HG02852 (cell line): ENCODE data around the gene RXRA.

Experiments used
- ATAC-seq: cut with Tn5 transposase; IDR thresholded peaks from one replicate; pipeline ENCODE4 v1.9.1; 2021; ENCODE audit warnings: mild to moderate bottlenecking, moderate library complexity; ENCODE audit not compliant: unreplicated experiment

RXRA gene

DNA sequence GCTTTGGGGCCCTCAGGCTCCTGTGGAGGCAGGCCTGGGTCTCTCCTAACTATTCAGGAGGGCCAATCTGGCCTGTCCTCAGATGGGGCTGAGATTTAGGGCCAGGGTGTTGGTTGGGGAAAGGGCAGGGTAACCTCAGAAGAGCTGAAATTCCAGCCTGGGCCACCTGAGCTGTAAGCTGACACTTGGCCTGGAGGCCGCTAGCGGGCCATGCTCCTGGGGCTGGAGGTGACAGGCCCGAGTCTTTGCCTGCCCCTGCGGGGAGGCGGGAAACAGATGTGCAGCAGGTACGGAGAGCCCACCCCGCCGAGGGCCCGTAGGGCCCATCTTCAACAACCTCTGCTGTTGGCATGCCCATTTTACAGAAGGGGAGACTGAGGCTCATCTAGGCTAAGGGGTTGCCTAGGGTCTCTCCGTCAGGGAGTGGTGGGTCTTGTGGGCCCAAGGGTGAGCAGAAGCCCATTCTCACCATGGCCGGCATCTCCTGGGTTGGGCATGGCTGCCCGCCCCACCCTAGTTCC lies 69.5 kb downstream of the RXRA start:
- no peak for ATAC-seq

DNA sequence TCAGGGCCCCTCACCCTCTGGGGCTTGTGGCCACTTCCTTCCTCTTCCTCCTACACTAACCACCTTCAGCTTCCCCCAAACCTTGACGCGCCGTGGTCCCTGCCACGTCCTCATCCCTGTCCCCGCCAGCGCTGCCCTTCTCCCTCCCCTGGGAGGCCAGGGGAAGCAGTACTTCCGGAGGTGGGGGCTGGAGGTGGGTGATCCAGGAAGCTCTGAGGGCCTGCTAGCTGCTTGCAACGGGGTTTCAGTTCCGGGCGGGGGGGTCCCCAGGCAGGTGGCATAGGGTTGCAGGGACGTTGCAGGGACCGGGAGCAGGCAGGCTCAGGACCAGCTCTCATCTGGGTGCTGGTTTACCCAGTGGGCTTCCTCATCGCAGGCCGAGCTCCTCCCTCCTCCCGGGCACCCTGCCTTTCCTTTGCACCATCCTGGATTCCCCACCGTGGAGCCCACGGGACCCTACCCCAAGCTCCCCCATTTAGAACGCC lies 70.0 kb downstream of the RXRA start:
- ATAC-seq = no peak

DNA sequence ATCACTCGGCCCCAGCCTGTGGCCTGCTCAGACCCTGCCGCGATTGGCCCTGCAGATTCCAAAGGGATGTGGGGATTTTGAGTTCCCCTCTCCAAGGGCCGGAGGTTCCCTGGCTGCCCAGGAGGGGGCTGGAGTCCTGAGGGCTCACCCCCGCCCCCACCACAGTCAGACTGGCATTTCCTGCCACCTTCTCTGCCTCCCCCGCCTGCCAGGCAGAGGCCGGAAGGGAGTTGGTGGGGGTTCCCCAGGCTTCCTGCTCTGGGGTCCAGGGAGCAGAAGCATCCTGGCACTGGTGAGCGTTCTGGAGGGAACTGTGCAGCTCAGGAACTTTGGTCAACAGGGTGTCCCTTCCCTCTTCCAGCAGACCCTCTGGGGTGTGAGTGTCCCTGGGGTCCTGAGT lies 70.6 kb downstream of the RXRA start:
- ATAC-seq = no peak

DNA sequence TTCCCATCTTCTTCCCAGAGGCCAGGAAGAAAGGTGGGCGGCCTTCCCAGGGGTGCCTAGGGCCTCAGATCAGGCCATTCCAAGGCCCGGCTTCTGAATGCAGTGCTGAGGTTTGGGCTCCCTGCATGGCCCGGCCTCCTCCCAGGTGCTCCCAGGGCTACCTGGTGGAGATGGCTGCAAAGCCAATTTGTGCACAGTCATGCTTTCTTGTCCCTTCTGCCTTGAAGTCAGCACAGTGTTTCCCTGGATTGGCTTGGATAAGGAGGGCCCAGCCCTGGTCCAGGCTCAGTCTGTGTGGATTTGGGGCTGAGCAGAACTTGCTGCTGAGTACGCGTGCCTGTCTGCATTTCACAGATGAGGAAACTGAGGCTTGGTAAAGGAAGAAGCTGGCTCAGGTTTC lies 72.5 kb downstream of the RXRA start:
- ATAC-seq = no peak

DNA sequence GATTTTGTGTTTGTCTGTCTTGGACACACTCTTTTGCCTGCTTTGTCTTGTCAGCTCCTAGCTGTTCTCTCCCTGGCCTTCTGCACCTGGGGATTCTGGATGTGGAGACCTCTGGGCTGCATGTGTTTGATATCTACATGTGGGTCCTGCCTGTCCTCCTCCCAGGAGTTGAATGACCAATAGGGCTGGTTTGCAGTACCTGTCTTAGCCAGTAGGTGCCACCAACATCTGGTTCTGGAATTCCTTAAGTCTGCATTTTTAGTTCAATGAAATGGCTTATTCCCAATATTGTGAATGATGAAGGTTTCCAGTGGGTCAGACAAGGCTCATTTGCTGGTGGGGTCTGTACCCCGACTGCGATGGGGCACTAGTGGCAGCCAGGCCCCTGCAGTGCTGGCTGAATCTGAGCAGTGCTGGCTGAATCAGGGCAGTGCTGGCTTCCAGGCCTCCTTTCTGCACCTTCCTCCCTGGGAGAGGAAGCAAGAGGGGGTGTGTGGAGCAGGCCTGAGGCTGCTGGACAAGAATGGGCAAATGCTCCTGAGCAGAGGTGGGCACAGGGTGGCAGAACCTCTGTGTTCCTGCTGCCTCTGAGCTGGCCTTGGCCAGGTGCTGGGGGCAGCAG lies 73.3 kb downstream of the RXRA start:
- no peak for ATAC-seq

DNA sequence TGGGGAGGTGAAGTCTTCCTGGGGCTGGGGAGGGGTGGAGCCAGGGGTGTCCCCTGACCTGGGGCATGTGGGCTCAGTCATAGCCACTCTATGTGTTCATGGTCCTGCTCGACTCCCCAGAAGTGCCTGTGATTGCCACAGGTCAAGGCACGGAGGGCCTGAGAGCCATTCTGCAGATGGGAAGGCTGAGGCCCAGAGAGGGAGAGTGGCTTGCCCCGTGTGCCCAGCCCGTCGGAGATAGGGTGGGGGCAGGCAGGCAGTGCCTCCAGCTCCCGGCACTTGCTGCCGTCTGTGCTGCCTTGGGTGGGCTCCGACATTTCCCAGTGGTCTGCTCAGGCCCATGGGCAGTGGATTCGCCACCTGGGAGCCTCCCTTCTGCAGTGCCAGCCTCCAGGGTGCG lies 74.0 kb downstream of the RXRA start:
- ATAC-seq = no peak

DNA sequence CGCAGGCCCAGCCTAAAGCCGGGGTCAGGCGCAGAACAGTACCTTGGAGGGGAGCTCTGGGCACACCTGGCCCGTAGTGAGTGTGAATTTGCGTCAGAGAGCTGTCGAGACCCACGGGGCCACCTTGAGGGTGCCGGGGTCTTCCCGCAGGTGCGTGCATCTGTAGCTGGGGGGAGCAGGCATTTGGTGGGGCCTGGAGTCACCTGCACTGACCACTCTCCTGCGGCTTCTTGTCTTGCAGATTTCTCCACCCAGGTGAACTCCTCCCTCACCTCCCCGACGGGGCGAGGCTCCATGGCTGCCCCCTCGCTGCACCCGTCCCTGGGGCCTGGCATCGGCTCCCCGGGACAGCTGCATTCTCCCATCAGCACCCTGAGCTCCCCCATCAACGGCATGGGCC lies 75.1 kb downstream of the RXRA start:
- no peak for ATAC-seq

DNA sequence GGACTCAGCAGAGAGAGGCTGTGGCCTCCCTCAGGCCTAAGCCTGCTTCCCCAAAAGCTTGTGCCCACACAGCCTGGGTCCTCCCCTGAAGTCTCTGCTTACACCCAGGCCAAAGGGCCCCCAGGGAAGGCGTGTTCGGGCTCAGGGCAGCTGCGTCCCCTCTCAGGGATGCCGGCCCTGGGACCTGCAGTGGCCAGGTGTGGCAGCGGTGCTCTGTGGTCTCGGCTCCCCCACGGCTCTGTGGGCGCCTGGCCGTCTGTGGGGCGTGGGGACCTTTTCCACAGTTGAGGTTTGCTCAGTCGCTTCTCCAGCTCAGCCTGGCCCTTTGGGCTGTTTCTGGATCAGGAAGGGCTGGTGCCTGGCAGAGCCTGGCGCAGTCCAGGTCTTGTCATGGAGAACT lies 75.9 kb downstream of the RXRA start:
- no peak for ATAC-seq

DNA sequence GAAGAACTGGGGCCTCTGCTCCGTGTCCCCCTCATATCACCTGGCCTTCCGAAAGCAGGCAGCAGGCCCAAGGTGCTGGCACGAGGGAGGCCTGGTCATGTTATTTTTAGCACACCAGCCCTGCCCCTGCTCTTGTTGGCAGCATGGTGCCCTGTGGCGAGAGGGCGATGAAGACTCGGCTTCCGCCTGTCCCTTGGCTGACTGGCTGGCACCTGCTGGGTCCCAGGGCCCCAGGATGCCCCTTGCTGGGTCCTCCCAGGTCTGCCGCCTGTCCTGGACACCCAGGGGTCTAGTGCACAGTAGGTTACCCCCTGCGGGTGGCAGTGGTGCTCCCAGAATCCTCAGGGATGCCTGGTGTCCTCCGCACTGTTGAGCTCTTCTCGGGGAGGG lies 77.0 kb downstream of the RXRA start:
- ATAC-seq = no peak

DNA sequence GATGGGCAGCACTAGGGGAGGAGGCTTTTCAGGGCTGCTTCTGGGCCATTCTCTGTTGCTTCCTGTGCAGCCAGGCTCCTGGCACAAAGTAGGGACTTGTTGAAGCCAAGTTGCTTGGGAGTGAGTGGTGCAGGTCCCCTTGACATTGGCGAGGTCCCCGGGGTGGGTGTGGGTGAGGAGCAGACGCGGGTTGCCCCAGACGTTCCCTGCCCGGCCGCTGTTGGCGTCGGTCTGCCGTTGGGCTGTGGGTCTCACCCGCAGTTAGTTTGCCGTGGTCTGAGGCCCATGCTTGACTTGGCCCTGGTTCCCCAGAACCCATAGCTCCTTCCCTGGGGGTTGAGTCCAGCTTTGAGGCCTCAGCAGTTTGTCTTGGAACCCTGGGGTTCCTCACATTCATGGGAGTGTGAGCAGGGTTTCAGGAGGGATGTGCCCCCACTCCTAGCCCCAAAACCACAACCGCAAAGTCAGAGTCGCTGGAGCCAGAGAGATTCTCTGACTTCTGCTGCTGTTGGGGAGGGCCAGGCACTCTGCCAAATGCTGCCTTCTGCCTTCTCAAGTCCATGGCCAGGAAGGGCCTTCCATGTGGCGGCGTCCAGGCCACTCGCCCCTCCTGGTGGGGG lies 77.5 kb downstream of the RXRA start:
- ATAC-seq = no peak

DNA sequence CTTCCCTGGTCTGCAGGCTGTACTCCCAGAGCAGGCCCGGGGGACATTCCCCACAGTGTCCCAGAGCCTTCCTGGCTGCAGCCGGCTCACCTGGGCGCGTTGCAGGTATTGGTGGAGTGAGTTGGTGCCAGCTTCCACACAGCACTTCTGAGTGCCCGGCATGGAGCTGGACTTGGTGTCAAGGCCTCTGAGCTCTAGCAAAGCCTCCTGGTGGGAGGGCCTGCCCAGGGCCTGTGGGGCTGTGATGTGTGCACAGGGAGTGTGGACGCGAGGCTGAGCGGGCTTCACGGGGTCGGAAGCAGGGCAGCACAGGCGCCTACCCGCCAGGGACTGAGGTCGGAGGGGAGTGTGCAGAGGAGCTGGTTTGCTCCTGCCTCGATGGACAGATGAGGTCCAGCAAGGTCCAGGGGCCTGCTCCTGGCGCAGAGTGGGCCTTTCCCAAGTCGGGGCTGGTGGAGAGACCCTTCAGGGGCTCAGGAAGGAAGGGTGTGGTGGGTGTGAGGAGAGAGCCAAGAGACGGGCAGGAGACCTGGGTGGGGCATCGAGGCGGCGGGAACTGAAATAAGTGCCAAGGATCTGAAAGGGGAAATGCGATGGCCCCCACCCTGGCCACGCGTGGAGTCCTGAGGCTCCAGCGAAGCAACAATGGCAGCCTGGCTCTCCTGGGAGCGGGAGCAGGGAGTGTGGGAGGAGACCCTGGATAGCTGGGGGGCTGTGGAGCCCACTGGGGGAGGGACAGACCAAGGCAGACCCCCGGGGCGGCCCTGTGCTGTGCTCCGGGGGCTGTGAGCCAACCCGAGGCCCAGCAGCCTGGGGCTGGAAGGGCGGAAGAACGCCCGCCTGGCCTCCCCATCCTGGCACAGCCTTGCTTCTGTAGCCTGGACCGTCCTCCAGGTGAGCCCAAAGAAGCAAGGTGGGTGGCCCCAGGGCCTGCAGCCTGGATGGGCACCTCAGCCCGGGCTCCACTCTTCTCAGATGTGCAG lies 78.4 kb downstream of the RXRA start:
- no peak for ATAC-seq

DNA sequence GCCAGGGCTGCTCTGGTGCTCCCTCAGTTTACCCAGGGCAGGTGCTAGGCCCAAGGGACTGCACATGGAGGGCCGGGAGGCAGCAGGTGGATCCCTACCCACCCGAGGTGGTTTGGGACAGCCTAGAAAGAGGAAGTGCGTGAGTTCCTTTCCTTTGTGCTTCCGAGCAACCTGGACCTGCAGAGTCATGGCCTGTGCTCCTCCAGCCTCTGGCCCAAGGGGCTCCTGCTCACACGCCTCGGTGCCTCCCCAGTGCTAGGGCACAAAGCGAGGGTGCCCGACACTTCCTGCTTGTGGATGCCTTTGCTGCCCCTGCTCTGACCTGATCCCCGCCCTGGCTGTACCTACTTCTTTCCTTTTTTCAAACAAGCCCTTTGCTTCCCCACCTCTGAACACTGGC lies 79.3 kb downstream of the RXRA start:
- no peak for ATAC-seq

DNA sequence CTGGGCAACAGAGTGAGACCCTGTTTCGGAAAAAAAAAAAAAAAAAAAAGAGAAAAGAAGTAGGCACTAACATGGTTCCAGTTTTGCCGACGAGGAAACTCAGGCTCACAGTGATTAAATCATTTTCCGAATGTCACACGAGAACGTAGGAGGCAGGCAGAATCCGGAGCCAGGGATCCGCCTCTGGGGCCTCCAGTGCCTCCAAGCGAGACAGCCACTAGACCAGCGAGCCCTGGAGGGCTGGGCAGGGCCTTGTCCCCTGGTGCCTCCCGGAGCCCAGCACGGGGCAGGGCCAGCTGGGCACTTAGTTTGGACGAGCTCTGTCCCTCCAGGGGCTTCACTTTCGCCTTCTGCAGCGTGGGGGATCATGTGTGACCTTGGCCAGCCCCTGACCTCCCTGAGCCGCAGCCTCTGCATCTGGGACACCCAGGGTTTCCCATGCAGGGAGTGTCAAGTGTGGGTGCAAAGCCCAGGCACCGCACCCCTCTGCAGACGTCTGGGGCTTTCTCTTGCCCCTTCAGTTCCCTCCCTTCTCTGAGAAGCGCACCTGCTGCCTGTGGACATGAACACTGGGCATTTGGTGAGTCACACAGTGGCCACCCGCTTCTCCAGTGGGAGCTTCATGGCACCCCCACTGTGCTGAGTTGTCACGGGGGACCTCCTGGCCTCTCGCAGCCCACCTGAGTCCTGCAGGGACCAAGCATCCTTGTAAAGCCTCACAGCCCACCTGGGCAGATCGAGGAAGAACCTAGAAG lies 80.3 kb downstream of the RXRA start:
- no peak for ATAC-seq

DNA sequence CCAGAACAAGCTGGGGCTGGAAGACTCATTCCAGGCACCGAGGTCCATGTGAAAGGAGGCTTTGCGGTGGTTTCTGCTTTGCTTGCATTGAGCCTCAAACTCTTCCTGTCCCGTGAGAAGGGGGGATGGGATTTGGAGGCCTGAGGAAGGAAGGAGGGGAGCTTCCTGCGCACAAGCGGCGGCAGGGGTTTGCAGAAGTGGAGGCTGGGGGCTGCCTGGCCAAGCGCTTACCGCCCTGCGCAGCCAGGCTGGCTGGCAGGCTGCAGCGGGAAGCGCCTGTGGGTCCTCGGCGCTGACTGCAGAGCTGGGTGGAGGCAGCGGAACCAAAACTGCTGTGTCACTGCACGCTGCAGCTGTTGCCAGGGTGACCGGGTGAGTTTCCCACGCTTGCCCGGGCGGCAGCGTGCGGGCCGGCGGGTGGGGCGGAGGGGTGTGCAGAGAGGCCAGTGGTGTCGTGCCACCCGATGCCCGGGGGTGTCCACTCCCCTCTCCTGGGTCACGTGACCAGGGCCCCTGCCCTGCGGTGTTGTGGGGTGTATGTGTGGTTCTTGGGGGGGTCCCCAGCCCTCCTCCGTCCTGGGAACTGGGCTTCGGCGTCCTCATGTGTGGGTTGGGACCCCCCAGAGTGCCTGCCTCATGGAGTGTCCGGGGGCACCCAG lies 81.0 kb downstream of the RXRA start:
- peak; percentile 68 for ATAC-seq

DNA sequence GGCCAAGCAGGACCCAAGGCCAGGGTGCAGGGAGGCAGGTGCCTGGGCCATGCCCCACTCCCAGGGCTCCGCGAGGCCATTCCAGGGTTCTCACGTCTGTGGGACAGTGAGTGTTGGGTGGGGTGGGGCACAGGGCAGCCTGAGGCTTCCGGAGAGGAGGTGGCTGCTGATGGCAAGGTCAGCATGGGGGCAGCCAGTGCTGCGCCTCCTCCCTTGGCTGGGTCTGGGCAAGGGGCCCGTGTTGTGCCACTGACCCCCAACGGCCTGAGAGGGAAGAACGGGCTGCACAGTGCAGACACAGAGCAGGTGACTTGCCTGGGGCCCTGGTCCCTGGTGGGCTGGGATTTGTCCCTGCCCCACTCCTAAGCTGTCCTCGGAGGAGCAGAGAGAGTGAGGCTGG lies 82.1 kb downstream of the RXRA start:
- ATAC-seq = no peak

DNA sequence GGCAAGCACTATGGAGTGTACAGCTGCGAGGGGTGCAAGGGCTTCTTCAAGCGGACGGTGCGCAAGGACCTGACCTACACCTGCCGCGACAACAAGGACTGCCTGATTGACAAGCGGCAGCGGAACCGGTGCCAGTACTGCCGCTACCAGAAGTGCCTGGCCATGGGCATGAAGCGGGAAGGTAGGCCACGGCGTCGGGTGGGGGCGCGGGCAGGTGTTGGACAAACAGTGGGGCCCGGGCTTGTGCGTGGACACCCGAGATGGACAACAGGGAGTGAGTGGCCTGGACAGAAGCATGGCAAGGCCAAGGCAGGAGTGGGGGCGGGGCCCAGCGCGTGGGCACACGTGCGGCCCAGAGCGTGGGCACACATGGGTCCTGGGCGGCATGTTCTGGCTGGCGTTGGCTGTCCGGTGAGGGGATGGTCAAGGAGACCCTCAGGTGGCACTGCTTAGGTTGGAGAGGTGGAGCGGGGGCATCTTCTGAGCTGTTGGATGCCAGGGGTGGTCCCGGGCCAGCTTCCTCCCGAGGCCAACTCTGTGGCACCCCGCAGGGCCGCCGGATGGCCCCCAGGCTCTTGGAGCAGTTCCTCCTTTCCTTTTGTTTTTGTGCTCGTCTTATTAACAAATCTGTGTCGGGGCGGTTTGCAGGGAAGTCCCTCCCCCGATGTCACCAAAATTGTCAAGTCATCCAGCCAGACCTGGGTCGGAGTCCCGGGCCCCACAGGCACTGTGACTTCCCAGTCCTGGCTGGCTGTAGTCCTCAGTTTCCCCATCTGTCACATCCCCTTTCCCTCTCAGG lies 82.9 kb downstream of the RXRA start:
- ATAC-seq = no peak

DNA sequence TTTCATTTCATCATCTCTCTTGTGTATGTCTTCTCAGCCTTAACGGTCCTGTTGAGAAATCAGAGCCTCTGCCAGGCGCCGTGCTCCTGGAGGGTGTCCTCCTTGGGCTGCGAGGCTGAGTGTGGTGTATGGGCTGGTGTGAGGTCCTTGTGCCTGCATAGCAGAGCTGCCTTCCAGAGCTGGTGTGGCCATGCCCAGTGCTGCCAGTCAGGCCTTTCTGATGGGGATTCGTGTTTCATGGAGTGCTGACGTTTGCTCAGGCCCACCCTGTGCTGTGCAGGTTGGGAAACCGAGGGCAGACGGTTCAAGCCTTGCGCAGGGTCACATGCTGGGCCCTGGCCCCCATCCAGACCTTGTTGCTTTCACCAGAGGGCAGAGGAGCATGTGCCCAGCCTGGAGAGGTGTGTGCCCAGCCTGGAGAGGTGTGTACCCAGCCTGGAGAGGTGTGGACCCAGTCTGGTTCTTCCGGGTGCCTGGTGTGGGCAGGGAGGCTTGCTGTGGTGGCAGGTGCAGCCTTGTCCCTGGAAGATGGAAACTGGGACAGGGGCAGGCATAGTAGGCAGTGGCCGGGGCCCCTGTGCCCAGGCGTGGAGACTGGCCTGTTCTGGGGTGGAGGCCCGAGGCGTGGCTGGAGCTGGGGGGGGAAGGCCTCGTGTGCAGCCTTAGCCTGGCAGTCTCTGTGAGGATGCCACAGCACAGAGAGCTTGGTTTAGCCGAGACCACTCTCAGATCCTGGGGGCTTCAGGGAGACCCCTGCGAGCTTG lies 84.0 kb downstream of the RXRA start:
- no peak for ATAC-seq

DNA sequence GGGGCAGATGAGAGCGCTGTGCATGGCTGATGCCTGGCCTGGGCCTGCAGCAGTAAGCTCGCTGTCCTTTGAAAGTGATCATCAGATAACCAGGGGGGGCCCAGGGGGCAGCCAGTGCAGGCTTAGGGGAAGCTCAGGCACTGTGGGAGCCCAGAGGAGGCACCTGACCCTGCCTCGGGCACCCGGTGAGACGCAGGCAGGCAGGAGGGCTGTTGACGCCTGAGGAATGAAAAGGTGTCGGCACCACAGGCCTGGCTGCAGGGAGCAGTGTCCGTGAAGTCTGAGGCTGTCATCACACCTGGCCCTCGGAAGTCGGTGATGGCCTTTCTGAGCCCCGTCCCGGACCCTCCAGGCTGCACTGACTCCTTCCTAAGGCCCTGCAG lies 84.6 kb downstream of the RXRA start:
- no peak for ATAC-seq
